Stimulated activated CD8-positive, alpha-beta memory T cell treated with anti-CD3 and anti-CD28 coated beads, Interleukin-4, amount 100 ng/mL, for 48 hours (primary cell): ENCODE data around the gene DOCK4.

Source experiments
- DNase-seq: peaks from one replicate; pipeline ENCODE4 v3.0.0-alpha.2; 2020

The DOCK4 gene

GRCh38 chr7:112070674-112071256 is 135.4 kb downstream of the DOCK4 start:
- DNase-seq, result no peak

DNA sequence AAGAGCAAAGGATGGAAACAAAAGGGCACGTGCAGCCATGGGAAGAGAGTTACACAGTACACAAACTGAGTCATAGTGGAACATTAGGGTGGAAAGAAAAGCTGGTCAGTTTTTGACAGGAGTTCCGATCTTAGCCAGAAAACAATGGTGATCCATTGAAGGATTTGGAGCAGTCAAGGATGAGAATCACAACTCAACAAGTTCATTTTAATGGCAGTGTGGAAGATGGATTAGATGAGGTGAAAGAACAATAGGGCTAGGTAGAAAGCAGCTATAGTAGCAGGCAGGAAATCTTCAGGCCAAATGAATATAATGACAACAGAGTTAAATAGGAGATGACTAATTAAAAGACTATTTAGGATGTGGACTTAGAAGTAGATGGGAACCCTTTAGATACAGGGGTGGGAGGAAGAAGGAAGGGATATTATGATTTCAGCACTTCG is 136.3 kb downstream of the DOCK4 start:
- no peak for DNase-seq

DNA sequence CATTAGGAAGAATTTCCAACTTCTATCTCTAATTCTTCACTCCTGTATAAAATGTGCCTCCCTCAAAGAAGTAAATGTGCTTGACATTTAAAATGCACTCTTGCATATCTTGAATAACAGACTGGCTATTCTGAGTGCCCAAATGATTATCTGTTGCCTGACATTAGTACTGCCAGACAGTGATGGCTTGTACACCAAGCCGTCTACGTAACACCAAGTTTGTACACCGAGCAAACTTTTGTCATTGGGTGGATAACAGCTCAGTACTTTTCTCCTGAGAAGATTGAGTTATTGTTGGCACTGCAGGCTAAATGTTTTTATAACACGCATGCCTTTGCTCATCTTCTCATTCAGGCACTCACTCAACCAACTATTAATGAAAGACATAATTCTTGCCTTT is 137.2 kb downstream of the DOCK4 start:
- no peak for DNase-seq

GRCh38 chr7:112067632-112068540 is 138.3 kb downstream of the DOCK4 start:
- DNase-seq, result no peak

DNA sequence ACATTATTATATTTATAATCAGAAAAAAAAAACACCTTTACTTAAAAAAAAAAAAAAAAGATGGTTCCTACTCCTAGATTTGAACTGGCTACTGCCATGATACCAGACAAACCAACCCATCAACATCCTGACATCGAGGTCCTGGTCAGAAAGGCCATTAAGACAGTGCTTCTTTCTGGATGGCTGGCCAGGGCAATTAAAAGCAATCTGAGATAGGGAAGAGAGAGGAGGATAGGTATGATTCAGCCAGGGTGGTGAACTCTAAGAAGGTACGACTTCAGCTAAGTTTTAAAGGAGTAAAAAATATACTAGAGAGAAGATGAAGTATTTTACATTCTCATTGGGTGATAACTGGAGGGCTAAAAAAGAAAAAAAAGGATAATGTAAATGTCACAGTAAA is 139.0 kb downstream of the DOCK4 start:
- no peak for DNase-seq

- DNase-seq, result no peak
These were observed 140.4 kb downstream of the DOCK4 start for GRCh38 chr7:112065758-112066157.

DNA sequence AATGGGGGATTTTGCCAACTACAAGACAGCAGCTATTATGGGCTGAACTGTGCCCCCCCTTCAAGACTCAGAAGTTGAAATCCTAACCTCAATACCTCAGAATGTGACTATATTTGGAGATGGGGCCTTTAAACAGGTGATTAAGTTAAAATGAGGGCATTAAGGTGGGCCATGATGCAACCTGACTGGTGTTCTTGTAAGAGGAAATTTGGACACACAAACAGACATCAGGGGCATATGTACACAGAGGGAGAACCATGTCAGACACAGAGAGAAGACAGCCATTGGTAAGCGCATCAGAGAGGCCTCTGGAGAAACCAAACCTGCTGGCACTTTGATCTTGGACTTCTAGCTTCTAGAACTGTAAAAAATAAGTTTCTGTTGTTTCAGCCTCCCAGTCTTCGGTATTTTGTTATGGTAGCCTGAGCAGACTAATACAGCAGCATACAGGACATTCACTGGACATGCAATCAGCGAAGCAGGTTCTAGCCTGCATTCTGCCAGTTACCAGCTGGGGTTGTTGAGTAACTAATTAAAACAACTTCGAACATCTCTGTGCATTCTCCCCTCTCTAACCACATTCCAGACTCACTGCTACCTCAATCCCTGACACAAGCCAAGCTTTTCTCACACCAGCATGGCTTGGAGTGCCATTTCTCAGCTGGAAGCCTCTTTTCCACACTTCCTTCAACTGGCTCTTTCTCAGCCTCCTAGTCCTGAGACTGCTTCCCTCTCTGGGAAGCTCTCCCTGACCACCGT is 141.4 kb downstream of the DOCK4 start:
- DNase-seq, result no peak

DNA sequence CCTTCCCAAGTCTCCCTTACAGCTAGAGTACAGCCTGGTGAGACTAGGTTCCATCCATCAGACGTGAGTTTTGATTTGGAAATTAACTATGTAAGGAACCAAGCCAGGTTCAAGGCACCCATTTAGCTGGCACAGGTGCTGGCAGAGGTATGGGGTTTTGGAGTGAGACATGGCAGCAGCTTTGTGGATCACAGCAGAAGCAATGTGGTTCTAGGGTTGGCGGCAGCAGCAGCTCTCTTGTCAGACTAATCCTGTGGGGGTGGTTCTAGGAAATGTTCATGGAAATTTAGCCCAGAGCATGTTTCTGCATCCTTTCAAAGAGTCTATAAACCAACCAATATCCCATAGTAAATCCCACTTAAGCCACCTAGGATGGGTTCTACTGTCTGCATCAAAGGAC is 142.2 kb downstream of the DOCK4 start:
- no peak for DNase-seq

- no peak for DNase-seq
These were observed 145.1 kb downstream of the DOCK4 start for GRCh38 chr7:112061051-112061450.

GRCh38 chr7:112060625-112061024 is 145.6 kb downstream of the DOCK4 start:
- DNase-seq, result no peak

DNA sequence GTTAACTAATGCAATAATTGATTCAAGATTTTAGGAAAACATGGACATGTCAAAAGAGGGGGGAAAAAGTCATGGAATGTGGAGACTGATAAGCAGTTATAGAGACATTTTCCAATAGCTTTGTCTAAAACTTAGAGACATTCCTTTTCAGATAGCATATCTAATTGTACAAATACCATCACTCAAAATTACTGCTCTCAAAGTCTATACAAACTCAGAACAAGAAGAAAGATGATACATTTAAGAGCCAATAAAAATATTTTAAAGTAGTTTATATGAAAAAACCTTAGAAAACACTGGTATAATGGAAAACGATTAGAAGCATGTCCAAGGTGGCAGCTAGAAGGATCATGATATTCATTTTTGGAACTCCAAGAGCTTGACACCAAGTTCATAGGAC is 146.5 kb downstream of the DOCK4 start:
- DNase-seq, result no peak

GRCh38 chr7:112058686-112059085 is 147.5 kb downstream of the DOCK4 start:
- no peak for DNase-seq

DNA sequence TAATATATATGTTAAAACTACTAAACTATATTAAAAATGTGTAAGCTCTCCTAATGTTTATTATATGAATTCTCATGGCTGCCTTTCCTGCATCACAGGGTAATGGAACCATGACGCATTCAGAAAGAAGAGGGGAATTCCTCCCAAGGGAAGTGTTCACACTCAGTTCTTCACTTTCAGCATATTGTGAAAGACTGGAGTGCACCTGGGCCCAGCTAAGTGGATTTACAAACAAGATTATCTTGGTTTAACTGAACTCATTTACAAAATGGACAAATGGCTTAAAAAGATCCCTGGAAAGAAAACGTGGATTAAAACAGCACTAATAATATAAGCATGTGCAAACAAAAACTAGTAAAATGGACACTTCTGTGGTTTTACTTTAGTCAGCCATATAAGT is 149.8 kb downstream of the DOCK4 start:
- DNase-seq, result no peak

GRCh38 chr7:112053737-112054069 is 152.5 kb downstream of the DOCK4 start:
- DNase-seq, result no peak

GRCh38 chr7:112052993-112053736 is 153.0 kb downstream of the DOCK4 start:
- no peak for DNase-seq

DNA sequence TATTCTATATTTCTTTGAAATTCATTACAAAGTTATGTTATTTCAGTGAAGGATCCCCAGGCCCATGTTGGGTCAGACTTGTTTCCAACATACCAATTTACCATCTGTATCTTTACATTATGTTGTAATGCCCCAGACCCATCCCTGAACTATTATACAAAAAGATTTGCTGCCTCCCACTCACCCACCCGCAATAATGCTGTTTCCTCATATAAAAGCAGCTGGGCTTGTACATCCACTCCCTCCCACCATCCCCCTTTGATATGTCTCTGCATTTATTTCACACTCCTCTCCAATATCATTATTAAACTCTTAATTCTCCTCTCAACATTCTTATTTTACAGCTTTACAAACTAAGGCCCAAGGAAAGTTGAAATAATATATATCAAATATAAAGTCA is 153.7 kb downstream of the DOCK4 start:
- no peak for DNase-seq

- no peak for DNase-seq
These were observed 155.8 kb downstream of the DOCK4 start for GRCh38 chr7:112050250-112050881.

DNA sequence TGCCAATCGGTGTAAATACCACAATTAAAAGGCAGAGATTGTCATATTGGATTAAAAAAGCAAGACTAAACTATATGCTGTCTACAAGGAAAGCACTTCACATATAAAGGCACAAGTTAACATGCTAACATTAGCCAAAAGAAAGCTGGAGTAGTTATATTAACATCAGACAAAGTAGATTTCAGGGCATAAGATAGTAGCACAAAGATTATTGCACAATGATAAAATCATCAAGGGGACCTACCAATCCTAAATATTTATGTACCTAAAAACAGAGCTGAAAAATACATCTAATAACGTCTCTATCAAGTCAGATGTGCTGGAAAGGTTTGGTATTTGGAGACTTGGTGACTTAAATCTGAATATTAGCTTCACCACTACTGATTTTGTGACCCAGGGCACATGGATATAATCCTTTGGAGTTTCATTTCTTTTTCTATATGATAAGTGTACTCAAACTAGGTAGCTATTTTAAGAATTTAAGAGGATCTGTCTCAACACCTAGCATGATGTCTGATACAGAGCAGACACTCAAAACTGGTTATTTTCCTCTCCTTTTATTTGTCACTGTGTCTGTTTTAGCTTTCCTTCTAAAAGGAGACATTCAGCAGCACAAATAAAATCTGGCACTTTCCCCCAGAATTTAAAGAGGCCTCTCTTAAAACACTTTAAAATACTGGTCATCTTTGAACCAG is 156.5 kb downstream of the DOCK4 start:
- no peak for DNase-seq

GRCh38 chr7:112047421-112047820 is 158.8 kb downstream of the DOCK4 start:
- no peak for DNase-seq

GRCh38 chr7:112045222-112045621 is 161.0 kb downstream of the DOCK4 start:
- DNase-seq, result no peak

- no peak for DNase-seq
These were observed 163.6 kb downstream of the DOCK4 start for GRCh38 chr7:112042631-112043030.

DNA sequence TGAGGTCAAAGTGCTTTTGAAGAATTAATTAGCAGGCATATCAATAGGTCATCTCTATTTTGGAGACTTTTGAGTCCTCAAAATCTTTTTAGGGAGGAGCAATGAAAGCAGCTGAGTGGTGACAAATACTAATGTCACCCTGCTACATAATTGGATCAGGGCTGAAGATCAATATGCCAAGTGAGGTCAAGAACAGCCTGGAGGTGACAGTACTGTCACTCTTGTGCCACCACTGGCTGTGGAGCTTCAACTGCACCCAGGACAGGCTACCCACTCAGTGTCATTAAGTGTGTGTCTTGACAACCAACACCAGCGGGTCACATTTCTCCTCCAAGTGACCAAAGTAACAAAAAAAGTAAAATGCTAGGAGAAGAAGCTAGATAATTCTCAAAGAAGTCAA is 167.8 kb downstream of the DOCK4 start:
- DNase-seq, result no peak
